Vagina (tissue), 2 donors: ENCODE results near the gene TMEM141. TPM values are rescaled to one million over a fixed set of nuclear protein-coding genes. Genes with fewer than 3 reads are reported as not detected.

Source experiments
- DNase-seq, 2 donors: peaks; one replicate each; pipeline ENCODE4 v3.0.0-alpha.2; 2017; ENCODE audit errors: extremely low spot score in 2 of 2
- H3K27ac ChIP-seq: fragments of 200-600 bp; sonication (generic); one replicate; pipeline ENCODE4 v1.5.1; 2019
- H3K27me3 ChIP-seq: fragments of 200-600 bp; sonication (generic); one replicate; pipeline ENCODE4 v1.5.1; 2019
- H3K36me3 ChIP-seq, 2 donors: fragments of 200-600 bp; sonication (generic); one replicate each; pipeline ENCODE4 v1.5.1; 2017 to 2019
- H3K4me1 ChIP-seq: fragments of 200-600 bp; sonication (generic); one replicate; pipeline ENCODE4 v1.5.1; 2019
- H3K4me3 ChIP-seq, 2 donors: fragments of 200-600 bp; sonication (generic); 1 replicate in 1 of 2; 2 replicates in 1 of 2; pipeline ENCODE4 v1.5.1; 2016 to 2019
- H3K9me3 ChIP-seq: fragments of 200-600 bp; sonication (generic); one replicate; pipeline ENCODE4 v1.5.1; 2019
- POLR2A ChIP-seq, 2 donors: fragments of 450-650 bp; IDR thresholded peaks; one replicate each; pipeline ENCODE4 v1.6.1; 2017; ENCODE audit warnings: antibody characterized with exemption in 2 of 2, mild to moderate bottlenecking in 2 of 2, moderate library complexity in 2 of 2
- POLR2AphosphoS5 ChIP-seq, 2 donors: sonication (generic); formaldehyde crosslinking; IDR thresholded peaks; one replicate each; pipeline ENCODE4 v1.9.0; 2017; ENCODE audit warnings: antibody characterized with exemption in 2 of 2, mild to moderate bottlenecking in 2 of 2, low read depth in 1 of 2; ENCODE audit not compliant: insufficient read depth in 1 of 2
- intact Hi-C: fragments of 100-400 bp; cut with DNase I; formaldehyde crosslinking; loops from one replicate; pipeline ENCODE4 v1.15.1; 2023
- total RNA-seq: library from RNA; depleted of rRNA; stranded (reverse); fragments of >200 nt; gene quantifications from one replicate; pipeline ENCODE4 v1.2.3, GENCODE V29; 2016
- TF ChIP-seq, protein P1 (sequence below), 3 experiments: fragments of 450-650 bp in 2 of 3; fragments of 200-600 bp in 1 of 3; sonication (generic) in 1 of 3; IDR thresholded peaks; one replicate each; pipeline ENCODE4 v1.5.1; 2017 to 2019; ENCODE audit warnings: antibody characterized with exemption in 3 of 3, mild to moderate bottlenecking in 2 of 3, moderate library complexity in 2 of 3

TMEM141 gene
- total RNA-seq, 1 donor from 2014 or later = 64.1 TPM

DNA sequence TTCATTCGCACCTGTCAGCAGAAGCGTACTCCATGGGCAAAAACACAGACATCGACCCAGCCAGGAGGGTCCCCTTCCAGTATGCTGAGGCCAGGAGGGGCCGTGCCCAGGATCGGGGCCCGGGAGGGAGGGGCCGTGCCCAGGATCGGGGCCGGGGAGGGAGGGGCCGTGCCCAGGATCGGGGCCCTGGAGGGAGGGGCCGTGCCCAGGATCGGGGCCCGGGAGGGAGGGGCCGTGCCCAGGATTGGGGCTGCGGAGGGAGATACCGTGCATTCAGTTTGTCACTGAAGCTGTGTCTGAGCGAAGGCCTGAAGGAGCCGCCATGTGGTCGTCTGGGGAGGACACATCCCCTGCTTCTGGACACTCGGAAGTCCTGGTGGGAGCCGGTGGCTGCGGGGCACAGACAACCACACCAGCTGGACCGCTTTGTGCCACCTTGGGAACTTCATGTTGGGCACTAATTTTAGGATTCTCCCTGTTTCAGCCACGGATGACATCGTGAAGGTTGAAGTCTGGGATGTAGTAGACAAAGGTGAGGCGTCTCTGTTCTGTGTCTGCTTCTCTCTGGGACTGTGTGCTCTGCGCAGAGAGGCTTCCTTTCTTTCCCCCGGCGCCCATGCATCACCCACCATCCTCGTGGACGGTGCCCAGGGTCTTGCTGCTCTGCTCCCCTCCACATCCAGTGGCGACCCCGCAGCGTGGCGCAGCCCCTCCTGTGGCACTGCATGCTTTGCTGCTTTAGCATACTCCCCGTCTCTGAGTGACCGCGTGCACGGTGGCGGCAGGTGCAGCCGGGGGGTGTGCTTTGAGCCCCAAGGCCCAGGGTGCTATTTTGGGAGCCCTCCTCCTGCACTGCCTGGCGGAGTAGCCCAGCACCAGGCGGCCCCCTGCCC, 34.4 kb downstream of the TMEM141 start:
- TF ChIP-seq POLR2A (IDR thresholded peaks at IDR 0.05) (no peak), POLR2AphosphoS5 (IDR thresholded peaks at IDR 0.05; ENCODE audit: insufficient read depth in 1 of 2, low read depth in 1 of 2) (no peak)
- TF ChIP-seq, protein P1, sequence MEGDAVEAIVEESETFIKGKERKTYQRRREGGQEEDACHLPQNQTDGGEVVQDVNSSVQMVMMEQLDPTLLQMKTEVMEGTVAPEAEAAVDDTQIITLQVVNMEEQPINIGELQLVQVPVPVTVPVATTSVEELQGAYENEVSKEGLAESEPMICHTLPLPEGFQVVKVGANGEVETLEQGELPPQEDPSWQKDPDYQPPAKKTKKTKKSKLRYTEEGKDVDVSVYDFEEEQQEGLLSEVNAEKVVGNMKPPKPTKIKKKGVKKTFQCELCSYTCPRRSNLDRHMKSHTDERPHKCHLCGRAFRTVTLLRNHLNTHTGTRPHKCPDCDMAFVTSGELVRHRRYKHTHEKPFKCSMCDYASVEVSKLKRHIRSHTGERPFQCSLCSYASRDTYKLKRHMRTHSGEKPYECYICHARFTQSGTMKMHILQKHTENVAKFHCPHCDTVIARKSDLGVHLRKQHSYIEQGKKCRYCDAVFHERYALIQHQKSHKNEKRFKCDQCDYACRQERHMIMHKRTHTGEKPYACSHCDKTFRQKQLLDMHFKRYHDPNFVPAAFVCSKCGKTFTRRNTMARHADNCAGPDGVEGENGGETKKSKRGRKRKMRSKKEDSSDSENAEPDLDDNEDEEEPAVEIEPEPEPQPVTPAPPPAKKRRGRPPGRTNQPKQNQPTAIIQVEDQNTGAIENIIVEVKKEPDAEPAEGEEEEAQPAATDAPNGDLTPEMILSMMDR (IDR thresholded peaks at IDR 0.05) = no peak
- Histone ChIP-seq H3K4me3 (no peak overlapping the region), H3K4me1 (peaks cover 17% of the 10 kb centered on the region), H3K9me3 (no peaks in the 10 kb centered on the region), H3K27ac (no peak overlapping the region), H3K36me3 (peaks cover 0 to 41% of the 10 kb centered on the region in 2 donors), H3K27me3 (no peaks in the 10 kb centered on the region)
- intact Hi-C loops = no loop called here
- no peak for DNase-seq

DNA sequence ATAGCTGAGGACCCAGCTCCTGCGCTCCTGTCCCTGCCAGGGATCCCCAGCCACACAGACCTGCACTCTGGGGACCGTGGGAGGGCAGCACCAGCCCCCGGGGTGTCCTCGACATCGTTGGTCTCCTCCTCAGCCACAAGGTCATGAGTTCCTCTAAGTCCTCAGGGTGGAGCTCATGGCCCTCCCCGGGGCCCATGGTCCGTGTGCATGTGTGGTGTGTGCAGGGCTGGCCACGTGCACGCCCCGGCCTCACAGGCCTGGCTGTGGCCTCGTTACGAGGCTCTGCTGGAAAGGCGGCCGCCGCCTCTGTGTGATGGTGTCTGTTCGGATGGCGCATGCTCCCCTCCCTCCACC, 35.0 kb downstream of the TMEM141 start:
- DNase-seq = no peak
- H3K27ac ChIP-seq = no peak overlapping the region
- H3K4me1 ChIP-seq = peaks cover 11% of the 10 kb centered on the region
- H3K27me3 ChIP-seq = no peaks in the 10 kb centered on the region
- TF ChIP-seq POLR2A (IDR thresholded peaks at IDR 0.05) (no peak), POLR2AphosphoS5 (IDR thresholded peaks at IDR 0.05; ENCODE audit: insufficient read depth in 1 of 2, low read depth in 1 of 2) (no peak)
- TF ChIP-seq, protein P1 (IDR thresholded peaks at IDR 0.05) = no peak
- H3K4me3 ChIP-seq = no peak overlapping the region
- H3K36me3 ChIP-seq = peaks cover 0 to 48% of the 10 kb centered on the region in 2 donors
- H3K9me3 ChIP-seq = no peaks in the 10 kb centered on the region
- intact Hi-C loops = no loop called here

DNA sequence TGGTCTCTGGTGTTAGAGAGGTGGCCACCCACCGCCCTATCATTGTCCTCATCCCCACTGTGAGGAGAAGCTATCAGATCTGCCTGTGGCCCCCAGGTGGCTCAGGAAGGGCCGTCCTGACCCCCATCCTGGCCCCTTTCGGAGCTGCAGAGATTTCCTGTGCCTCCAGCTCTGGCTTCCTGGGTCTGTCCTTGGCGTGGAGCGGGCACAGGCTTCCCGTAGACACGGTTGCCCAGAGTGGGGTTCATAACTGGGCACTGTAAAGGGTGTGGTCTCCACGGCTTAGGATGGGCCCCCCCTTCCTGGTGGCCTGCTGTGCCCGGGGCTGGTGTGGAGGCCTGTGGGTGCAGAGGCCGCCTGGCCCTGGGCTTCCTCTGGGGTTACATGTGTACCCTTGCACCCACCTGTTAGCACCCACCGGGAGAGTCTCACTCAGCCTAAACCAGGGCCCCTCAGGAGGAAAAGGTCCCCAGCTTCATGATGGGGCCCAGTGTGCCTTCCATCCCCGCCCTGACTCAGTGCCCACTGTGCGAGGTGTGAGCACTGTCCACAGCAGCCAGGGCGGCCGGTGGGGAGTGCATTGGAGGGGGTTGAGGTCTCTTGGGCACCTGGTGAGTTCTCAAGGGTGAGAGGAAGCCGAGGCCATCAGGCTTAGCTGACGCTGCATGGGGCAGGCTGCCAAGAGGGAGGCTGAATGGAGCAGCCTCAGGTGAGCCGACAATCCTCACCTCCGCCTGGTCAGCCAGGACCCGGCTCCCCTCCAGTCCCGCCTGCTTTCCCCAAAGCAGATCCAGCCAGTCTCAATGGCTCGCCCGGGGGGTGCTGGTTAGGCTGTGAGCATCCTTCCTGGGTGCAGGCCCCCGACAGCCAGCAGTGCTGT, 35.8 kb downstream of the TMEM141 start:
- Histone ChIP-seq H3K4me1 (peaks cover 5% of the 10 kb centered on the region), H3K9me3 (no peaks in the 10 kb centered on the region), H3K4me3 (no peak overlapping the region), H3K27me3 (no peaks in the 10 kb centered on the region), H3K36me3 (peaks cover 0 to 55% of the 10 kb centered on the region in 2 donors), H3K27ac (no peak overlapping the region)
- DNase-seq = no peak
- no peak for TF ChIP-seq POLR2AphosphoS5 (IDR thresholded peaks at IDR 0.05; ENCODE audit: insufficient read depth in 1 of 2, low read depth in 1 of 2)
- TF ChIP-seq, protein P1 (IDR thresholded peaks at IDR 0.05) = no peak
- TF ChIP-seq POLR2A (IDR thresholded peaks at IDR 0.05) = no peak
- intact Hi-C loops = no loop called here

DNA sequence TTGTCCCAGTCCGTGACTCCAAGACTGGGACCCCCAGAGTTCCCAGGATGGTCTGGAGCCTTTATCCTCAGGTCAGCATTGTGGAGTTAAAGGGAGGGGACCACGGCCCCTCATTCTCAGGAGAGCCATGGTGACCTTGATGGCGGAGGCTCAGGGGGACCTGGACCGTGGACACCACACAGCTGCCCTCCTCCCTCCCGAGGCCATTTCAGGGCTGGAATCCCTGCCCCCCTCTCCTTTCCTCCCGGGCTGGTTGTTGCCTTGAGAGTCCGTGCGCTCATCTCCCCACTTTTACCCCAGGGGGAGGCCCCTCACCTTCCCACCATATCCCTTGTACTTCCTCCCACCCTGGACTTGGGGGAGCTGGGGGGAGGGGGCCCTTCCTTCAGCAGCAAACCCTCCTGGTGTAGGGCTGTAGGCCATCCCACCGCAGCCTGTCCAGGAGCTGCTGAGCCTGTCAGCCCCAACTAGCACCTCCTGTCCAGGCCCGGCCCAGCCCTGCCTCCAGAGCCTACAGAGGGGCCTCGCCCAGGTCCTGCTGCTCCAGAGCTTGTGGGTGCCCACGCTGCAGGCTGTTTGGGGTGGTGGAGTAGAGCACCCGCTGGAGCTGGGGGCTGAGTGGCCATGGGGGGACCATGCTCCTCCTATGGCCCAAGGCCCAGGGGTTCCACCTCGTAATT, 36.8 kb downstream of the TMEM141 start:
- H3K27ac ChIP-seq = no peak overlapping the region
- intact Hi-C loops = no loop called here
- H3K36me3 ChIP-seq = peaks cover 0 to 64% of the 10 kb centered on the region in 2 donors
- TF ChIP-seq POLR2AphosphoS5 (IDR thresholded peaks at IDR 0.05; ENCODE audit: insufficient read depth in 1 of 2, low read depth in 1 of 2) = no peak
- no peak for TF ChIP-seq POLR2A (IDR thresholded peaks at IDR 0.05)
- TF ChIP-seq, protein P1 (IDR thresholded peaks at IDR 0.05) = no peak
- no peaks in the 10 kb centered on the region for H3K9me3 ChIP-seq
- H3K27me3 ChIP-seq = no peaks in the 10 kb centered on the region
- H3K4me1 ChIP-seq = no peaks in the 10 kb centered on the region
- no peak overlapping the region for H3K4me3 ChIP-seq
- DNase-seq = no peak
